ENCODE measurements around the gene AKT3. TPM values are rescaled to one million over a fixed set of nuclear protein-coding genes. Genes with fewer than 3 reads are reported as not detected.

The AKT3 gene
- total RNA-seq, 2 experiments from 2014 or later, result 31.7 to 34.6 TPM

DNA sequence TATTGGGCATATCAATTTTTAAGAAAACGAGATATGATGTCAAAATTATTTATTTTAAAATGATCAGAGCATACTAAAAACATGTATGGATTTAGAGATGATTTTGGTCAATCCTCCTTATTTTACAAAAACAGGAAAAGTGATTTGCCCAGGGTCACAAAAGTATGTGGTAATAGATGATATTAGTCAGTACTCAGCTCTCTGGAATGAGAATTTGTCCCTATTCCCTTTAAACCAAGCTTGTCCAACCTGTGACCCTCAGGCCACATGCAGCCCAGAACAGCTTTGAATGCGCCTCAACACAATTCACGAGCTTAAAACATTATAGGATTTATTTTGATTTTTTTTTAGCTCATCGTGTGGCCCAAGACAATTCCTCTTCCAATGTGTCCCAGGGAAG is 104.7 kb downstream of the AKT3 start:
- CTCF ChIA-PET, result no interaction called here
- intact Hi-C loops (cut with micrococcal nuclease), result loop anchor here (5.0 to 10.0 kb wide), 3 partner anchors 271 to 408 kb away; no protein-coding TSS in a partner anchor
- ATAC-seq, result no peak
- H3K36me3 Mint-ChIP-seq (ENCODE audit: low read depth), result peaks cover 6% of the 10 kb centered on the region
- H3K4me3 Mint-ChIP-seq, result no peak overlapping the region
- H3K27ac Mint-ChIP-seq, result no peak overlapping the region
- no peaks in the 10 kb centered on the region for H3K27me3 Mint-ChIP-seq
- TF ChIP-seq, protein P1, sequence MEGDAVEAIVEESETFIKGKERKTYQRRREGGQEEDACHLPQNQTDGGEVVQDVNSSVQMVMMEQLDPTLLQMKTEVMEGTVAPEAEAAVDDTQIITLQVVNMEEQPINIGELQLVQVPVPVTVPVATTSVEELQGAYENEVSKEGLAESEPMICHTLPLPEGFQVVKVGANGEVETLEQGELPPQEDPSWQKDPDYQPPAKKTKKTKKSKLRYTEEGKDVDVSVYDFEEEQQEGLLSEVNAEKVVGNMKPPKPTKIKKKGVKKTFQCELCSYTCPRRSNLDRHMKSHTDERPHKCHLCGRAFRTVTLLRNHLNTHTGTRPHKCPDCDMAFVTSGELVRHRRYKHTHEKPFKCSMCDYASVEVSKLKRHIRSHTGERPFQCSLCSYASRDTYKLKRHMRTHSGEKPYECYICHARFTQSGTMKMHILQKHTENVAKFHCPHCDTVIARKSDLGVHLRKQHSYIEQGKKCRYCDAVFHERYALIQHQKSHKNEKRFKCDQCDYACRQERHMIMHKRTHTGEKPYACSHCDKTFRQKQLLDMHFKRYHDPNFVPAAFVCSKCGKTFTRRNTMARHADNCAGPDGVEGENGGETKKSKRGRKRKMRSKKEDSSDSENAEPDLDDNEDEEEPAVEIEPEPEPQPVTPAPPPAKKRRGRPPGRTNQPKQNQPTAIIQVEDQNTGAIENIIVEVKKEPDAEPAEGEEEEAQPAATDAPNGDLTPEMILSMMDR (IDR thresholded peaks at IDR 0.05), result no peak
- POLR2A ChIA-PET, result no interaction called here
- H3K4me1 Mint-ChIP-seq (ENCODE audit: low read depth), result peaks cover 24% of the 10 kb centered on the region
- DNase-seq, result no peak
- H3K9me3 Mint-ChIP-seq, result no peaks in the 10 kb centered on the region

DNA sequence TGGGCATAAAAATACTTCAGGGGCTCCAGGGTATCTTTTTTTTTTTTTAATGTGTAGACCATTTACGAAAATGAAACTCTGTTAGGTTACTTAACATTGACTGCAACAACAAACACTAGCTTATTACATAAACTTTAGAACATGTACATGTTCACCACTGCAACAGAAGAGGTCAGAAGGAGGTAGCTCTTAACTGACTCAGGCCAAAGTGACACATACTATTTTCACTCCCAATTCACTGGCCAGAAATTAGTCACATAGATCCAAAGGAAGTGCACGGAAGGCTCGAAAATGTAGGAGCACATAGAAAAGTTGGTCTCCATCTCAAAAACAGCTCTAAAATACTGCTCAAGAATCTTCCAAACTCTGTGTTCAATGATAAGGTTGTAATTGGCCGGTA is 107.2 kb downstream of the AKT3 start:
- intact Hi-C loops (cut with micrococcal nuclease), result loop anchor here (10.0 kb wide), 1 partner anchor 268 kb away; no protein-coding TSS in a partner anchor
- ATAC-seq, result no peak

DNA sequence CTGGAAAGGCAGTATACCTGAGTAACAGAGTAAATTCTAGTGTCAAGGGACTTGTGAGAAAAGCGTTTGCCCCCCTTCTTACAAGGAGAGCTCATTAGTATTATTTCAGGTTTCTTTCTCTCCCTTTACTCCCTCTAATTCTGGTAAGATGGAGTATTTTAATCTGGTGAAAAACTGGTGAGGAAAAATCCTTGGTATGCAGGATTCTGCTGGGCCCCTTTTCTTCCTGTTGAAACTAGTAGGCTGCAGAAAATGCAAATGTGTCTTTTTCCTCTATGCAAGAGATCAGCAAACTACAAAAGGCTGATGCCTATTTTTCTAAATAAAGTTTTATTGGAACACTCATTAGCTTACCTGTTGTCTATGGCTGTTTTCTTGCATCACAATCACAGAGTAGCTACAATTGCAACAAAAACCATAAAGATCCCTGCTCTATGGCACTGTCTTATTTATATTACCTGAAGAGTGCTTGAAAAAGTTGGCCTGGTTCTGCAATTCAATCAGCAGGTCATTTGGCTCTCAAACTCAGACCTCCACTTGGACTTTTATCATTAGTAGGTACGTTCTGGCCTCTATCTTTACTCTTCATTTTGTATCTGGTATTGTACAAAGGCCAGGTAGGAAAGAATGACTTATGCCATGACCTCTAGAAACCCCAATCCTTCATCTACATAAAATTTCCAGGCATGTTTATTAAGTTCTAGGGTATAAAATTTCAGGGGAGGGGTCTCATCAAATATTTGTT is 109.6 kb downstream of the AKT3 start:
- ATAC-seq, result no peak
- intact Hi-C loops (cut with micrococcal nuclease), result loop anchor here (10.0 kb wide), 1 partner anchor 266 kb away; no protein-coding TSS in a partner anchor
- H3K9me3 Mint-ChIP-seq, result no peaks in the 10 kb centered on the region
- H3K27ac Mint-ChIP-seq, result no peak overlapping the region
- no peaks in the 10 kb centered on the region for H3K27me3 Mint-ChIP-seq
- H3K4me1 Mint-ChIP-seq (ENCODE audit: low read depth), result peaks cover 36% of the 10 kb centered on the region
- no peak overlapping the region for H3K4me3 Mint-ChIP-seq
- TF ChIP-seq, protein P1 (IDR thresholded peaks at IDR 0.05), result no peak
- CTCF ChIA-PET, result interaction anchor here (1.9 kb wide), 1 partner anchor 9 kb away, joined by 5 read pairs; no protein-coding TSS in a partner anchor
- DNase-seq, result no peak
- POLR2A ChIA-PET, result no interaction called here
- peaks cover 8% of the 10 kb centered on the region for H3K36me3 Mint-ChIP-seq (ENCODE audit: low read depth)

More for the DNA sequence above, 107.2 kb downstream of the AKT3 start:
- TF ChIP-seq, protein P1 (IDR thresholded peaks at IDR 0.05), result no peak
- Mint-ChIP-seq H3K4me3 (no peak overlapping the region), H3K36me3 (ENCODE audit: low read depth) (peaks cover 6% of the 10 kb centered on the region), H3K27ac (no peak overlapping the region), H3K9me3 (no peaks in the 10 kb centered on the region), H3K4me1 (ENCODE audit: low read depth) (peaks cover 28% of the 10 kb centered on the region), H3K27me3 (no peaks in the 10 kb centered on the region)
- POLR2A ChIA-PET, result no interaction called here
- no peak for DNase-seq
- CTCF ChIA-PET, result no interaction called here

- ChIA-PET POLR2A (no interaction called here), CTCF (interaction anchor here (1.9 kb wide), 1 partner anchor 10 kb away, joined by 5 read pairs; no protein-coding TSS in a partner anchor)
- no peak for DNase-seq
- no peak for ATAC-seq
- Mint-ChIP-seq H3K9me3 (no peaks in the 10 kb centered on the region), H3K36me3 (ENCODE audit: low read depth) (peaks cover 7% of the 10 kb centered on the region), H3K27ac (no peak overlapping the region), H3K27me3 (no peaks in the 10 kb centered on the region), H3K4me3 (no peak overlapping the region), H3K4me1 (ENCODE audit: low read depth) (peaks cover 35% of the 10 kb centered on the region)
- TF ChIP-seq, protein P1 (IDR thresholded peaks at IDR 0.05), result no peak
- intact Hi-C loops (cut with micrococcal nuclease), result loop anchor here (10.0 kb wide), 1 partner anchor 265 kb away; no protein-coding TSS in a partner anchor
Measured at GRCh38 chr1:243739335-243740003, 110.6 kb downstream of the AKT3 start.

DNA sequence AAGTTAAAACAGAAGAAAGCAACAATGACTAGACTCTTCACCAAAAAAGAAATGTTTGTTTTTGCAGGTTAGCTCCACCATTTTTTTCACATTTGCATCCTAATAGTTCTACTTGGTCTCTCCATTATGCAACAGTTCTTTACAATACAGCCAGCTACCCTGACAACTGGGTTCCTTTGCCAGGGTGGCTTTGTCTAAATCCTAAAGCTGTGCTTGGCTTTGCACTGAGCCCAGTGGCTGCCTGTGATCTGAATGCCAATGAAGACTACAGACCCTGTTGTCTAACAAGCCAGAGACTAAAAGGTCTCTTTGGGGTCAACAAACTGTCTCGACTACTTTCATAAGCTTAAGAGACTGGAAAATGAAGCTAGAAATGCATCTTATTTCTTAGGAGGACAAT is 112.0 kb downstream of the AKT3 start:
- POLR2A ChIA-PET, result no interaction called here
- CTCF ChIA-PET, result interaction anchor here (1.3 to 1.6 kb wide), 2 partner anchors 9 to 11 kb away, joined by 3 to 5 read pairs; no protein-coding TSS in a partner anchor
- ATAC-seq (no peak), DNase-seq (no peak)
- TF ChIP-seq, protein P1 (IDR thresholded peaks at IDR 0.05), result no peak
- Mint-ChIP-seq H3K4me3 (no peak overlapping the region), H3K4me1 (ENCODE audit: low read depth) (peaks cover 37% of the 10 kb centered on the region), H3K27ac (no peak overlapping the region), H3K27me3 (no peaks in the 10 kb centered on the region), H3K9me3 (no peaks in the 10 kb centered on the region), H3K36me3 (ENCODE audit: low read depth) (peaks cover 6% of the 10 kb centered on the region)
- intact Hi-C loops (cut with micrococcal nuclease), result no loop called here
